ENCODE results near the gene PFDN2.

Gene PFDN2

DNA sequence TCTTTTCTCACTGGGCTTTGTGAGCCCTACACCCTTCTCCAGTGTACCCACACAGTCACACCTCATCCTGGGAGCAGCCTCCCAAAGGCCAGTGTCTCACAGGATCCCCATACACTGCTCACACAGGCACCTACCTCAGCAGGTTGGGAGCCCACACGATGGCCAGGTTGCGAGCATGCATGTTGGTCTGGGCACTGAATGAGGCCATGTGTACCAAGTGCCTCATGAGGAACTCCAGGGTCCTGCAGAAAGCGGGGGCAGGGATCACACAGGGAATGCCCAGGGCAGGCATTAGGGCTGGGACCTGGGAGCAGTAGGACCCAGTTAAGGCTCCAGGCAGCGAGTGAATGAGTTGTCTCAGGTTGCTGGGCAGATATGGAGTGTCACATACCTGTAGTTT lies 63.6 kb downstream of the PFDN2 start:
- H3K79me2 ChIP-seq = no peaks in the 10 kb centered on the region
- H3K4me2 ChIP-seq (ENCODE audit: low read length) = no peak overlapping the region
- no peaks in the 10 kb centered on the region for H3K27me3 ChIP-seq (ENCODE audit: control insufficient read depth, insufficient read depth, low read length)
- H3K9me3 ChIP-seq (ENCODE audit: control insufficient read depth, low read length) = no peaks in the 10 kb centered on the region
- H3K4me1 ChIP-seq = no peaks in the 10 kb centered on the region
- H3K9ac ChIP-seq = no peak overlapping the region
- H3K27ac ChIP-seq = no peak overlapping the region
- H2AFZ ChIP-seq = no peak overlapping the region
- no peak overlapping the region for H3K4me3 ChIP-seq (ENCODE audit: low read depth, low read length)
- TF ChIP-seq, protein P1, sequence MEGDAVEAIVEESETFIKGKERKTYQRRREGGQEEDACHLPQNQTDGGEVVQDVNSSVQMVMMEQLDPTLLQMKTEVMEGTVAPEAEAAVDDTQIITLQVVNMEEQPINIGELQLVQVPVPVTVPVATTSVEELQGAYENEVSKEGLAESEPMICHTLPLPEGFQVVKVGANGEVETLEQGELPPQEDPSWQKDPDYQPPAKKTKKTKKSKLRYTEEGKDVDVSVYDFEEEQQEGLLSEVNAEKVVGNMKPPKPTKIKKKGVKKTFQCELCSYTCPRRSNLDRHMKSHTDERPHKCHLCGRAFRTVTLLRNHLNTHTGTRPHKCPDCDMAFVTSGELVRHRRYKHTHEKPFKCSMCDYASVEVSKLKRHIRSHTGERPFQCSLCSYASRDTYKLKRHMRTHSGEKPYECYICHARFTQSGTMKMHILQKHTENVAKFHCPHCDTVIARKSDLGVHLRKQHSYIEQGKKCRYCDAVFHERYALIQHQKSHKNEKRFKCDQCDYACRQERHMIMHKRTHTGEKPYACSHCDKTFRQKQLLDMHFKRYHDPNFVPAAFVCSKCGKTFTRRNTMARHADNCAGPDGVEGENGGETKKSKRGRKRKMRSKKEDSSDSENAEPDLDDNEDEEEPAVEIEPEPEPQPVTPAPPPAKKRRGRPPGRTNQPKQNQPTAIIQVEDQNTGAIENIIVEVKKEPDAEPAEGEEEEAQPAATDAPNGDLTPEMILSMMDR (IDR thresholded peaks at IDR 0.05) = no peak
- H3K36me3 ChIP-seq (ENCODE audit: control insufficient read depth, insufficient read depth, low read length) = no peaks in the 10 kb centered on the region

DNA sequence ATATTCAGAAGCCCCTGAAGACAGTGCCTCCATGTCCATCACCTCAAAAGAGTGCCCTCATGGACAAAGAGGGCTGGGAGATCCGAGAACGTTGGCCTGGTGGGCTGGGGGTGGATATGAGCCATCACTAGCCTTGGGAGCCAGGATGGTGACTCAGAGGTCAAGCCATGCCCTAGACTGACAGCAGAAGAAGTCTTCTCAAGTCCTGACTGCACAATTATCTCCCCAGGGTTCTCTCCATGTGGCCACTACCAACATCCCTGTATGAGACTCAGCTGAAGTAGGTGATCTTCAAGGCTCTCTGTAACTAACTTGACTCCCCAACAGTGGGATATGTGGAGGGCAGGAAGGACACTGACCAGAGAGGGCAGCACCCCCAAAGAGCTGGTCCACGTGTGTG lies 64.9 kb downstream of the PFDN2 start:
- Histone ChIP-seq H3K27ac (no peak overlapping the region), H3K9me3 (ENCODE audit: control insufficient read depth, low read length) (no peaks in the 10 kb centered on the region), H3K4me1 (no peaks in the 10 kb centered on the region), H3K79me2 (no peaks in the 10 kb centered on the region), H3K4me2 (ENCODE audit: low read length) (no peak overlapping the region), H3K27me3 (ENCODE audit: control insufficient read depth, insufficient read depth, low read length) (no peaks in the 10 kb centered on the region), H3K4me3 (ENCODE audit: low read depth, low read length) (no peak overlapping the region), H3K36me3 (ENCODE audit: control insufficient read depth, insufficient read depth, low read length) (no peaks in the 10 kb centered on the region), H3K9ac (no peak overlapping the region), H2AFZ (no peak overlapping the region)
- TF ChIP-seq, protein P1 (IDR thresholded peaks at IDR 0.05) = no peak

- Histone ChIP-seq H3K36me3 (ENCODE audit: control insufficient read depth, insufficient read depth, low read length) (no peaks in the 10 kb centered on the region), H3K79me2 (no peaks in the 10 kb centered on the region), H2AFZ (no peak overlapping the region), H3K4me2 (ENCODE audit: low read length) (no peak overlapping the region), H3K27me3 (ENCODE audit: control insufficient read depth, insufficient read depth, low read length) (no peaks in the 10 kb centered on the region), H3K9ac (no peak overlapping the region), H3K4me3 (ENCODE audit: low read depth, low read length) (no peak overlapping the region), H3K4me1 (peaks cover 3% of the 10 kb centered on the region), H3K9me3 (ENCODE audit: control insufficient read depth, low read length) (no peaks in the 10 kb centered on the region), H3K27ac (no peak overlapping the region)
- TF ChIP-seq, protein P1 (IDR thresholded peaks at IDR 0.05) = no peak
Measured at GRCh38 chr1:161051219-161051618, 66.6 kb downstream of the PFDN2 start.

All from parathyroid adenoma (tissue), 2 donors.